MM.1S (cell line): ENCODE measurements around the gene FRY.

Experiments
- CTCF ChIP-seq: fragments of 300-600 bp; sonication (generic); IDR thresholded peaks from 2 replicates; pipeline ENCODE4 v1.5.1; 2016; ENCODE audit warnings: antibody characterized with exemption, low read length, mixed read lengths
- EZH2 ChIP-seq: fragments of 300-600 bp; sonication (generic); optimal IDR thresholded peaks from 2 replicates; pipeline ENCODE3; 2017; ENCODE audit warnings: low read depth, mild to moderate bottlenecking, antibody characterized with exemption, low read length, mixed read lengths
- EZH2phosphoT487 ChIP-seq: fragments of 300-600 bp; sonication (generic); IDR thresholded peaks from 2 replicates; pipeline ENCODE4 v1.6.1; 2018; ENCODE audit warnings: antibody characterized with exemption, low read length

GRCh38 chr13:32041429-32041828 lies 9.9 kb downstream of the FRY start:
- no peak for TF ChIP-seq CTCF
- no peak for TF ChIP-seq EZH2
- no peak for TF ChIP-seq EZH2phosphoT487
